ENCODE measurements around the gene HELT.
"Not testable (repeated sequence)": the region's sequence is repeated elsewhere in the genome, so short reads cannot be mapped to it uniquely, and the experiment has no call there.

GRCh38 chr4:184976348-184976747, 41.9 kb upstream of the HELT start:
- not testable (repeated sequence) for TF ChIP-seq CTCF, EZH2phosphoT487, EZH2 (IDR thresholded peaks at IDR 0.05)

Data from neural progenitor cell (in vitro differentiated cells).